GM19035 (cell line): ENCODE results near the gene MMRN1.

ENCODE experiments used
- ATAC-seq: cut with Tn5 transposase; IDR thresholded peaks from one replicate; pipeline ENCODE4 v1.9.1; 2021; ENCODE audit not compliant: unreplicated experiment

The MMRN1 gene

DNA sequence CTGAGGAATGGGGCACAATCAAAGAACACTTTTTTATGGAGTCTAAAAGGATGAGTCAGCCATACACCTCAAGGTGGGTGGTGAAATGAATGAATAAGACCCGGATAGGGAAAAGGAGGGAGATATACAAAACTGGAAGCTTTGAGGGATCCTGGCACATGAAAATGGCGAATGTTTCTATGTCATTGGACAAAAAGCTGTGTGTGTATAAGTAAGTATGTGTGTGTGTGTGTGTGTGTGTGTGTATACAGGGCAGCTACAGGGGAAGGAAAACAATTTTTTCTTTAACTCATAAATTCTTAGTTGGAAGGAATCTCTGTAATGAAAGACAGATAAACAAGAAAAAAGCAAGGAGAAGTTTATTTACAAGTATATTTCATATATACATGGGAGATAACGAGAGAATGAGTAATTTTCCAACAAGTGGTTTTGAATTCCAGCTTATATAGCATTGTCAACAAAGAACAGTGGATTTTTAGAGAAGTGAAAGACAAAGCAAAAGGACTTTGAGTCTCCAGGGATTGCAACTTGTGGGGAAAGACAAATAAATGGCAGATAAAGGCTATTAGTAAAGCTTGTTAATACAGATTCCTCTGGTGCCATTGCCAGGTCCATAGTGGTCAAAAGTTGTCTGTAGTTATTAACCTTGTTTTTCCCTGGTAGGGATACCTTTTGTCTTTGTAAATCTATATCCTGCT, 99.7 kb downstream of the MMRN1 start:
- ATAC-seq = no peak

DNA sequence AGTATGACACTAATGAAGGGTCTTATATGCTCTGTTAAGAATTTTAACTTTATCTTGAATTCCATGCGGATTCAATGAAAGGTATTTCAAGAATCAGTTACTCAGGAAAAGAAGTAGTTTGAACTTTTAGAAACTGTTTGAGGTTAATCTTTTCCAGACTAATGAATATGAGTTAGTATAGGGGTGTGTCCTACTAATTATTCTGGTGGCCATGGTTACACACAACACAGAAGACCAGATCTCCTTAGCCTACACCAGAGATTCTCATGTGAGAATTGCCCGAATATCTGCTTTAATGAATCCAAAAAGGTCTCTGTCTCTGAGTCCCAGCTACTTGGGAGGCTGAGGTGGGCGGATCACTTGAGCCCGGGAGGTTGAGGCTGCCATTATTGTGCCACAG, 100.4 kb downstream of the MMRN1 start:
- no peak for ATAC-seq

DNA sequence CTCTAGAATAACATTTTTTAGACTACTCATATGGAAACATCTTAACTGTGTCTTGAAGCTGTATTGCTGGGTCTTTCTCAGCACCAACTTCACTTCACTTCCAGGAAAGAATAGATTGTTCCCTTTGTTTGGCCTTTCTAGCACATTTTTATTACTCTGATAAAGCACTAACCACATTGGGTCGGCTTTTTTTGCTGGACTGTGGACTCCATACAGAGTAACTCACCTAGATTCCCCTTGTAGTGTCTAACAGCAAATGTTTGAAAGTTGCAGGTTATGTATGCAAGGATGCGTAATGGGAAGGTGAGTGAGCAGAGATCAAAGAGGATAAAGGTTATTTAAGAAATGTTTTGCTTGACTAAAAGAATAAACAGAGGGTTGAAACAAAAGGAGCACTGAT, 101.2 kb downstream of the MMRN1 start:
- ATAC-seq = no peak

DNA sequence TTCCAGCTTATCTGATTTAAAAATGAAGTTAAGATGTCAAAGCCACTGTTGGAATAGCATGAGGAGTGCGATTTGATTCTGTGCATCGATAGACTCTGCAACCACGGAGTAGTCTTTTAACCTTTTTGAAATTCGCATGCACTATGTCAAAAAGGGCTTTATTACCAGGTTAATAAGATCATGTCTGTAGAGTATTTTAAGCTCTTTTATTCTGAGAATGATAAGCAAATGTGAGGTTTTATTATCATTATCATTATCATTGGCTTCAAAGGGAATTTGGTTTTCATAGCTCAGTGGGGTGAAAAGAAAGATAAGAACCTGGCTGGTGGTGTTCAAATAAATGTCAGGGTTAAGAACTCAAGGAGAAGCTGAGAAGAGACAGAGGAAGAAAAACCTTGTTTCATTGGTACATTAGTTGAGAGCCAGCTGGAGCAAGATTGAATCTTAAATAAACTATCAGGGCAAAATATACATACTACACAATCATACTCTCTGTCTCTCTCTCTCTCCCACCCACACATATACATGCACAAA, 102.6 kb downstream of the MMRN1 start:
- no peak for ATAC-seq

DNA sequence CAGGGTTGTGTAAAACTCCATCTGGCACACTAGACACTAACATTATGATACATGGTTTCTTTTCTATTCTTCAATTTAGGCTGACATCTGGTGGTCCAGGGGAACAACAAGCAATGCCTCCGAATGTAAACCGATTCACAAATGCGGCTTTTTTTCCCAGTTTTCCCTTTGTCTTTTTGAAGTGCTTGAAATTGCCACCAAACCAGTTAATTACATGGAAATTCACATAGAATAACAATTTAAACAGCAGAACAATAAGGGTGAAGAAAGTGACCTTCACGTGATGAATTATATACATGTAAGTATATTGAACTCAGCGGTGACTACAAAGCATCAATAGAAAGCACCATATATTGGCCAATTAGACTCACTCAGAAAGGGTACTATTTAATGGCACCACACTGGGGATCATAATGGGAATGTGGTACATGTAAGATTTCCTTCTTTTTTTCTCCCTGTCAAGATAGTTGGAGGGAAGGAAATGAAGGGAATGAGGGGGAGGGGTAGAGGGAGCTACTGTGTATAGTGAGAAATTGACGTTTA, 103.9 kb downstream of the MMRN1 start:
- no peak for ATAC-seq

DNA sequence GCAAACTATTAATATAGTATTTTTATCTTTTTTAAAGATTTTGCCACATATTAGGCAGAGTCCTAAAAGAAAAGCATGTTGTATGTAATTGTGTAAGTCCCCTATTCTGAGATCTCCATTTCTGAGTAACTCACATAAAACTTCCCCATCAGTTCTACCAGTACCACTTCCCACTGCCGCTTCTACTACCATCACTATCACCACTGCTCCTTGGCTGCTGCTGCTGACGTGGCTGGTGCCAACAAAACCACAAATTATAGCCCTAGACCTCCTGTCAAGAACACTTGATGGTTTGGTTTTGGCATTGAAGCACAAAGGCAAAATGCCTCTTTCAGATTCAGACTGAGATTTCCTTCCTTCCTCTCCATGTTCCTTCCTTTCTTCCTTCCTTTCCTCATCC, 106.4 kb downstream of the MMRN1 start:
- no peak for ATAC-seq

DNA sequence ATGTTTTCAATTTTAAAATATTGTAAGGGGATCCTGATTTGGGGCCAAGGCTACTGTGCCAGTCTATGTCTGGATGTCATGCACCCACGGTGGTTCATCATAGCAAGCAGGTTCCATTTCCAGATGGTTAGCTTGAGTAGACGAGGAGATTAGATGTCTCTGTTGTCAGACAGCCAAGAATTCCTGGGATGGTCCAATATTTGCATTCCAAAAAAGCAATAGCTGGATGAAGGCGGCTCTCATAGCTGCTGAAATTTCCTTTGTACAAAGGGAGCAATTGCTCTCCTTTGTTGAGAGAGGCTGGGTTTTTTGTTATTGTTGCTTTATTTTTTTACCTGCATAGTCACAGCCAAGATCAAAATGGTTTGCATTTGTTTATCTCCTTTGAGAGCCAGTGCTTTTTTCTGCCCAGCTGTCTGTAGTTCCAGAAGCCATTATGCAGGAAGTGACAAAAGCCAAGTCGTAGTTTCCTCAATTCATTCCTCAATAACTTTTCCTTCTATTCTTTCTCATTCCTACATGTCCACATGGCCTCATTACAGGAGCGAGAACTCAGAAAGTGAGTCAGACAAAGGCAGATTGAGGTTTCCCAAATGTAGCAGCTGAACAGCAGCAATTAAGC, 107.9 kb downstream of the MMRN1 start:
- ATAC-seq = no peak
